Lung (tissue), 12 donors: ENCODE results near the gene TBC1D5. TPM values are rescaled to one million over a fixed set of nuclear protein-coding genes. Genes with fewer than 3 reads are reported as not detected.

Experiments
- ATAC-seq: fragments of 200-7000 bp; cut with Tn5 transposase; one replicate; pipeline ENCODE4 v1.9.1; 2020; ENCODE audit warnings: moderate number of reproducible peaks; ENCODE audit not compliant: insufficient read depth, low FRiP score
- DNase-seq, 3 donors: peaks; one replicate each; pipeline ENCODE4 v3.0.0-alpha.2; 2013 to 2017
- H3K27ac ChIP-seq, 2 donors: one replicate each; pipeline ENCODE4 v1.5.1; 2013; ENCODE audit warnings: mild to moderate bottlenecking in 2 of 2, moderate library complexity in 2 of 2, control low read depth in 1 of 2, inconsistent platforms in 1 of 2, low read depth in 1 of 2, low read length in 1 of 2
- H3K27me3 ChIP-seq, 3 donors: one replicate each; pipeline ENCODE4 v1.5.1; 2013; ENCODE audit warnings: low read length in 2 of 3; ENCODE audit not compliant: control insufficient read depth in 3 of 3, insufficient read depth in 3 of 3
- H3K36me3 ChIP-seq, 4 donors: one replicate each; pipeline ENCODE4 v1.5.1; 2013; ENCODE audit warnings: low read length in 4 of 4, mild to moderate bottlenecking in 1 of 4, moderate library complexity in 1 of 4; ENCODE audit not compliant: control insufficient read depth in 4 of 4, insufficient read depth in 4 of 4
- H3K4me1 ChIP-seq, 5 donors: one replicate each; pipeline ENCODE4 v1.5.1; 2013; ENCODE audit warnings: low read length in 5 of 5, mild to moderate bottlenecking in 2 of 5, moderate library complexity in 1 of 5; ENCODE audit not compliant: control insufficient read depth in 5 of 5, insufficient read depth in 5 of 5
- H3K4me3 ChIP-seq: one replicate; pipeline ENCODE4 v1.5.1; 2013; ENCODE audit warnings: mild to moderate bottlenecking, control low read depth, moderate library complexity
- H3K9ac ChIP-seq, 2 donors: one replicate each; pipeline ENCODE4 v1.5.1; 2013; ENCODE audit warnings: low read length in 2 of 2, control low read depth in 1 of 2; ENCODE audit not compliant: insufficient read depth in 1 of 2
- H3K9me3 ChIP-seq, 4 donors: one replicate each; pipeline ENCODE4 v1.5.1; 2013; ENCODE audit warnings: low read length in 3 of 4, mild to moderate bottlenecking in 1 of 4, moderate library complexity in 1 of 4; ENCODE audit not compliant: control insufficient read depth in 4 of 4, insufficient read depth in 3 of 4
- CTCF ChIP-seq: IDR thresholded peaks from 2 replicates; pipeline ENCODE4 v1.5.1; 2012; ENCODE audit warnings: mild to moderate bottlenecking; ENCODE audit errors: control extremely low read depth, extremely low read depth
- WGBS, 2 donors: extraction: QIAGEN DNeasy Blood & Tissue Kit; methylation state at CpG; one replicate each; pipeline ENCODE4 v1.1.7; 2013; 5-methylcytosine and 5-hydroxymethylcytosine counted together
- polyA plus RNA-seq, 2 donors: library from polyadenylated mRNA; stranded (reverse); fragments of 200-250 nt; gene quantifications; one replicate each; pipeline ENCODE4 v1.2.1, GENCODE V29; 2013
- total RNA-seq, 2 donors: library from RNA; depleted of rRNA in 1 of 2; stranded (reverse); fragments of >200 nt in 1 of 2; gene quantifications; one replicate each; pipeline ENCODE4 v1.2.1, GENCODE V29; 2014 to 2021
- donor health status: control.
- donor health status: control.
- donor health status: Bipolar disorder and iron deficiency.
- donor health status: healthy.
- donor health status: DM: yes; HTN: yes; CAD: no.

TBC1D5 gene
- total and polyA plus RNA-seq, 4 donors = 8.7 to 111 (median 39.6) TPM

DNA sequence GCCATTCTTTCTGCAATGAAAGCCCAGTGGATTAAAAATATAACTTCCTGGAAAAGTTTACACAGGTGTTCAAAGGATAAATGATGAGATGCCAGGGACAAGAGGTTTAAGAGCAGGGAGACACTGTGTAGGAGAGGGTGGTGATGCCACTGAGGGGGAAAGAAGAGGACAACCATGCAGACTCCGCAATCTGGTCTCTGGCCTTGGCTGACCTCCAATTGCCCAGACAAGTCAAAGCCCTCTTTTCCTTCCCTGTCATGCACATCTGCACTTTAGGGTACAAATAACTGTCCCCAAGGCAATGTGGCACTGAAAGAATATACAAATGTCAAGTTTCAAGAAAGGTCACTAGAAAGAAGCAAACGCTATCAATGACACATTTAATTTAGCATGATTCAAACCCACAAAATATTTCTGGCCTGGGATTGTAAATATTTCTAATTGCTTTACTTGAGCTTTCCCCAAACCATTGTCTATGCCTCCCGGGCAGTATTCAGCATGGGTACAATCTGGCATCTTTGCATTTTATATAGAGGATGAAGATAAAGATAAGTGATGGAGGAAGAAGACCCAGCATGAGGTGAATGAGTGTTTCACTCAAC, 538.3 kb downstream of the TBC1D5 start:
- ATAC-seq (no peak), DNase-seq (no peak)
- H3K4me3 ChIP-seq = no peak overlapping the region
- H3K36me3 ChIP-seq = peaks cover 0 to 8% (median 5%) of the 10 kb centered on the region in 4 donors
- TF ChIP-seq CTCF = no peak
- no peak overlapping the region for H3K27ac ChIP-seq
- WGBS, 2 donors = 79 to 88% methylated on average over 3 of the region's 3 CpGs
- H3K4me1 ChIP-seq = peaks cover 0 to 4% (median 0%) of the 10 kb centered on the region in 5 donors
- H3K9me3 ChIP-seq = peaks cover 0 to 8% (median 3%) of the 10 kb centered on the region in 4 donors
- H3K9ac ChIP-seq = no peak overlapping the region
- H3K27me3 ChIP-seq = no peaks in the 10 kb centered on the region

DNA sequence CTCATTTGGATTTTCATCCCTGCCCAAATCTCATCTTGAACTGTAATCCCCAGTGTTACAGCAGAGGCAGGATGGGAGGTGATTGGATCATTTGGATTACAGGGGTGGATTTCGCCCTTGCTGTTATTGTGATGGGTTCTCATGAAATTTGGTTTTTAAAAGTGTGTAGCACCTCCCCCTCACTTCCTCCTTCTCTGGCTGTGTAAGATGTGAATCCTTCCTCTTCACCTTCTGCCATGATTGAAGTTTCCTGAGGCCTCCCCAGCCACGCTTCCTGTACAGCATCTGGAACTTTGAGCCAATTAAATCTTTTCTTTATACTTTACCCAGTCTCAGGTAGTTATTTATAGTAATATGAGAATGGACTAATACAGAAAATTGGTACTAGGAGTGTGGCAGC, 540.9 kb downstream of the TBC1D5 start:
- ATAC-seq (no peak), DNase-seq (no peak)
- TF ChIP-seq CTCF = no peak
- peaks cover 0 to 8% (median 4%) of the 10 kb centered on the region in 4 donors for H3K36me3 ChIP-seq
- no peak overlapping the region for H3K27ac ChIP-seq
- WGBS, 2 donors = 86 to 94% methylated on average over 2 of the region's 2 CpGs
- H3K9me3 ChIP-seq = peaks cover 0 to 8% (median 3%) of the 10 kb centered on the region in 4 donors
- H3K27me3 ChIP-seq = no peaks in the 10 kb centered on the region
- no peak overlapping the region for H3K4me3 ChIP-seq
- H3K9ac ChIP-seq = no peak overlapping the region
- peaks cover 0 to 2% (median 0%) of the 10 kb centered on the region in 5 donors for H3K4me1 ChIP-seq

- 24 to 32% methylated on average over 5 of the region's 5 CpGs for WGBS, 2 donors
- ATAC-seq = no peak
- no peak for TF ChIP-seq CTCF
- H3K9me3 ChIP-seq = no peaks in the 10 kb centered on the region
- H3K27me3 ChIP-seq = no peaks in the 10 kb centered on the region
- no peak overlapping the region for H3K4me3 ChIP-seq
- H3K27ac ChIP-seq = peak overlapping the region in 1 of 2 donors; percentile 21
- H3K36me3 ChIP-seq = peaks cover 0 to 3% (median 1%) of the 10 kb centered on the region in 4 donors
- peaks cover 5 to 17% (median 12%) of the 10 kb centered on the region in 5 donors for H3K4me1 ChIP-seq
- H3K9ac ChIP-seq = no peak overlapping the region
- DNase-seq = peak; percentile 18 to 84 (median 70)
Observed at GRCh38 chr3:17195856-17196604, 546.4 kb downstream of the TBC1D5 start.
